ENCODE data around the gene CLCA4.
A peak's percentile ranks its signal among the peaks of the same experiment; 100 is the strongest.

The CLCA4 gene

DNA sequence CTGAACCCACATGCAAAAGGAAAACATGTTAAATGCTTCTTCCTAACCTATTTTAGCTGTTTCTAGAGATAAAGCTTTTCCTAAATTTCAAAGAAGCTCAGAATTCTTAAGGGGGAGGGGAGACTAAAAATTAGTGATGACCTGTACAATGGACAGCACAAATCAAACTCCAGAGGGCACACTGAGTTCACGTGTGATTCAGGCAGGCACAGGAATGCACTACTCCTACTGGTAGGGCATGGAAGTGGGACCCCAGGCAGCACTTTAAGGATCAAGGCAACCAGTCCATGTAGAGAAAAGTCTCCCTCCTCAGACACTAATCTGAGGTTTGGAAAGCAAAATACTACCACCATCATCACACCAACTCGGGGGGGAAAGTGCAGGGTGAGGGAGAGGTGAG, 31.3 kb upstream of the CLCA4 start:
- no peak overlapping the region for H3K4me2 ChIP-seq (ENCODE audit: low read length)
- H2AFZ ChIP-seq (ENCODE audit: low read depth, low read length) = no peak overlapping the region
- no peaks in the 10 kb centered on the region for H3K4me1 ChIP-seq (ENCODE audit: low read length)
- H3K9ac ChIP-seq (ENCODE audit: low read length) = no peak overlapping the region
- H3K9me3 ChIP-seq (ENCODE audit: insufficient read depth, low read length) = no peaks in the 10 kb centered on the region
- no peak overlapping the region for H3K27ac ChIP-seq (ENCODE audit: low read length)
- H3K27me3 ChIP-seq (ENCODE audit: low read depth, low read length) = no peaks in the 10 kb centered on the region
- no peak overlapping the region for H3K4me3 ChIP-seq (ENCODE audit: low read length)
- no peaks in the 10 kb centered on the region for H4K20me1 ChIP-seq (ENCODE audit: insufficient read depth, low read length)
- no peaks in the 10 kb centered on the region for H3K79me2 ChIP-seq (ENCODE audit: low read length)
- H3K36me3 ChIP-seq (replicated peaks; ENCODE audit: low read depth, low read length) = no peaks in the 10 kb centered on the region
- no peak for TF ChIP-seq EZH2phosphoT487 (IDR thresholded peaks at IDR 0.05; ENCODE audit: low read depth)
- TF ChIP-seq, protein P1, sequence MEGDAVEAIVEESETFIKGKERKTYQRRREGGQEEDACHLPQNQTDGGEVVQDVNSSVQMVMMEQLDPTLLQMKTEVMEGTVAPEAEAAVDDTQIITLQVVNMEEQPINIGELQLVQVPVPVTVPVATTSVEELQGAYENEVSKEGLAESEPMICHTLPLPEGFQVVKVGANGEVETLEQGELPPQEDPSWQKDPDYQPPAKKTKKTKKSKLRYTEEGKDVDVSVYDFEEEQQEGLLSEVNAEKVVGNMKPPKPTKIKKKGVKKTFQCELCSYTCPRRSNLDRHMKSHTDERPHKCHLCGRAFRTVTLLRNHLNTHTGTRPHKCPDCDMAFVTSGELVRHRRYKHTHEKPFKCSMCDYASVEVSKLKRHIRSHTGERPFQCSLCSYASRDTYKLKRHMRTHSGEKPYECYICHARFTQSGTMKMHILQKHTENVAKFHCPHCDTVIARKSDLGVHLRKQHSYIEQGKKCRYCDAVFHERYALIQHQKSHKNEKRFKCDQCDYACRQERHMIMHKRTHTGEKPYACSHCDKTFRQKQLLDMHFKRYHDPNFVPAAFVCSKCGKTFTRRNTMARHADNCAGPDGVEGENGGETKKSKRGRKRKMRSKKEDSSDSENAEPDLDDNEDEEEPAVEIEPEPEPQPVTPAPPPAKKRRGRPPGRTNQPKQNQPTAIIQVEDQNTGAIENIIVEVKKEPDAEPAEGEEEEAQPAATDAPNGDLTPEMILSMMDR (IDR thresholded peaks at IDR 0.05; ENCODE audit: low read depth, low read length) = peak; percentile 71

DNA sequence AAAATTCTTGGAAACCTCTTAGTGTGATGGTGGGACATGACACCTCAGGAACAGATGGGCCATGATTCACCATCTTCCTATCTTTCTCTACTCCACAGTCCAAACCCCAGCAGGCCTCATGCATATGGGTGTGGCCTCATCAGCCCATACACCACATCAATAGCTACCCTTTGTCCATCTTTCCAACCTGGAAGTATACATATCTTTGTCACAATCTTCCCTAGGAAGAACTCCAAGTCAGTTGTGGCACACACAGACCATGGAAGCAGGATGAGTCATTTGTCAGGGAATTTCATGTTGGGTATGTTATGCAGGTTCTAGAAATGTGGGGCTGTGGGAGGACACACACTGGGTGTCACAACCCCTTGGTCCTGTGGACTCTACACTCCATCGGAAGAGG, 30.5 kb upstream of the CLCA4 start:
- no peak overlapping the region for H3K4me2 ChIP-seq (ENCODE audit: low read length)
- H3K4me3 ChIP-seq (ENCODE audit: low read length) = no peak overlapping the region
- no peaks in the 10 kb centered on the region for H4K20me1 ChIP-seq (ENCODE audit: insufficient read depth, low read length)
- no peaks in the 10 kb centered on the region for H3K36me3 ChIP-seq (replicated peaks; ENCODE audit: low read depth, low read length)
- H3K9ac ChIP-seq (ENCODE audit: low read length) = no peak overlapping the region
- no peak overlapping the region for H2AFZ ChIP-seq (ENCODE audit: low read depth, low read length)
- H3K27ac ChIP-seq (ENCODE audit: low read length) = no peak overlapping the region
- no peaks in the 10 kb centered on the region for H3K79me2 ChIP-seq (ENCODE audit: low read length)
- H3K4me1 ChIP-seq (ENCODE audit: low read length) = no peaks in the 10 kb centered on the region
- H3K27me3 ChIP-seq (ENCODE audit: low read depth, low read length) = no peaks in the 10 kb centered on the region
- no peaks in the 10 kb centered on the region for H3K9me3 ChIP-seq (ENCODE audit: insufficient read depth, low read length)
- TF ChIP-seq, protein P1 (IDR thresholded peaks at IDR 0.05; ENCODE audit: low read depth, low read length) = no peak
- TF ChIP-seq EZH2phosphoT487 (IDR thresholded peaks at IDR 0.05; ENCODE audit: low read depth) = no peak

DNA sequence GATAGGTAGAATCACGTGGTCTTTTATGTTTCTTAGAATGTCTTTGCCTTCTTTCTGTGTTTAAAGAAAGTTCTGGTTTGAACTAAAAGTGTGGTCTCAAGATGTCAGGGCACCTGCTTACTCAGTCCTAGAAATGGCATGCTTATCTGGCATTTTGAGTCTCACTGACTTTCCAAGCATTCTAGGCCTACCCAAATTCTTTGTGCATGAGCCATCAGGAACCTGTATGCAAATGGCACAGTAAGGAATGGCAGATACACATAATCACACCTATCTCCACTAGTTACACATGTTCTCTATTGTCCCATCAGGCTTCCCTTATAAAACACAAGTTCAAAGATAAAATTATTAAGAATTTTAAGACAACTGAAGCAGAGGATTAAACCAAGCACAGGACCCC, 29.5 kb upstream of the CLCA4 start:
- no peak overlapping the region; the same call in 1 of the 2 replicates for H2AFZ ChIP-seq (ENCODE audit: low read depth, low read length)
- no peak overlapping the region for H3K9ac ChIP-seq (ENCODE audit: low read length)
- H3K79me2 ChIP-seq (ENCODE audit: low read length) = no peaks in the 10 kb centered on the region
- H3K4me1 ChIP-seq (ENCODE audit: low read length) = no peaks in the 10 kb centered on the region
- H3K27me3 ChIP-seq (ENCODE audit: low read depth, low read length) = no peaks in the 10 kb centered on the region
- H3K27ac ChIP-seq (ENCODE audit: low read length) = no peak overlapping the region
- TF ChIP-seq, protein P1 (IDR thresholded peaks at IDR 0.05; ENCODE audit: low read depth, low read length) = no peak
- TF ChIP-seq EZH2phosphoT487 (IDR thresholded peaks at IDR 0.05; ENCODE audit: low read depth) = no peak
- H3K4me3 ChIP-seq (ENCODE audit: low read length) = no peak overlapping the region
- no peaks in the 10 kb centered on the region for H3K9me3 ChIP-seq (ENCODE audit: insufficient read depth, low read length)
- no peak overlapping the region for H3K4me2 ChIP-seq (ENCODE audit: low read length)
- no peaks in the 10 kb centered on the region for H4K20me1 ChIP-seq (ENCODE audit: insufficient read depth, low read length)
- H3K36me3 ChIP-seq (replicated peaks; ENCODE audit: low read depth, low read length) = no peaks in the 10 kb centered on the region

DNA sequence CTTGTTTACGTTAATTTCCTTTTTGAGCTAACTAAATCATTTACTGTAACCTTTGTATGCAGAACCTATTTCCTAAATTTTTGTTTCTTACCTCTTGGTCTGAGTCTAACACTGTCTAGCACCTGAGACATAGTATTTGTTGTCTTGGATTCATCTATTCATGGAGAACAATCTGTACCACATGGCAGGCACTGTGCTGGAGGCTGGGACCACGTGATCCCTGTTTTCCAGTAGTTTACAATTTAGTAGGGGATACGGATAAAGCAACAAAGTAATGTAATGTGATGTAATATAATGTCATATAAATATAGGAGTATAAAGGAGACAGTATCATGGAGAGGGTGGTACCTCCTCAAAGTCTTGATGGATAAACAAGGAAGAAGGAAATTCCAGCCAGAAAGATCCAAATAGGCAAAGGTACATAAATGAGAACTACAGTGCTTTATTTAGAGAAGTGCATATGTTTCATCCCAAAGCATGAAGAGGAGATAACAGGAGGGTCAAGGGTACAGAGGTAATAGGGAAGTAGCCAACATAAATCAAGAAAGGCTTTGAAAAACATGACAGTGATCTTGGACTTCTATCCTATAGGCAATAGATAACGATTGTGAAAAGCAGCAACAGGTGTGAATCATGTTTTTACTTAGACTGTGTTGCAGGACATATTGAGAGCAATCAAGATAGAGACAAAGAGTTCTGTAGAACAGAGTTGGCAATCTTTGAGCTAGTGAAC, 25.9 kb upstream of the CLCA4 start:
- Histone ChIP-seq H3K36me3 (replicated peaks; ENCODE audit: low read depth, low read length) (no peaks in the 10 kb centered on the region), H3K27me3 (ENCODE audit: low read depth, low read length) (no peaks in the 10 kb centered on the region), H3K9ac (ENCODE audit: low read length) (no peak overlapping the region), H3K4me3 (ENCODE audit: low read length) (no peak overlapping the region), H3K4me1 (ENCODE audit: low read length) (no peaks in the 10 kb centered on the region), H4K20me1 (ENCODE audit: insufficient read depth, low read length) (no peaks in the 10 kb centered on the region), H3K4me2 (ENCODE audit: low read length) (no peak overlapping the region), H2AFZ (ENCODE audit: low read depth, low read length) (no peak overlapping the region), H3K9me3 (ENCODE audit: insufficient read depth, low read length) (no peaks in the 10 kb centered on the region), H3K79me2 (ENCODE audit: low read length) (no peaks in the 10 kb centered on the region), H3K27ac (ENCODE audit: low read length) (no peak overlapping the region)
- no peak for TF ChIP-seq EZH2phosphoT487 (IDR thresholded peaks at IDR 0.05; ENCODE audit: low read depth)
- TF ChIP-seq, protein P1 (IDR thresholded peaks at IDR 0.05; ENCODE audit: low read depth, low read length) = no peak

Data from OCI-LY3 (cell line).